Stimulated activated CD4-positive, alpha-beta T cell treated with anti-CD3 and anti-CD28 coated beads, Interleukin-2, amount 100 ng/mL, for 4 hours (primary cell): ENCODE results near the gene XKRX.

Source experiments
- DNase-seq: peaks from one replicate; pipeline ENCODE4 v3.0.0-alpha.2; 2020; ENCODE audit warnings: low read depth

Gene XKRX

DNA sequence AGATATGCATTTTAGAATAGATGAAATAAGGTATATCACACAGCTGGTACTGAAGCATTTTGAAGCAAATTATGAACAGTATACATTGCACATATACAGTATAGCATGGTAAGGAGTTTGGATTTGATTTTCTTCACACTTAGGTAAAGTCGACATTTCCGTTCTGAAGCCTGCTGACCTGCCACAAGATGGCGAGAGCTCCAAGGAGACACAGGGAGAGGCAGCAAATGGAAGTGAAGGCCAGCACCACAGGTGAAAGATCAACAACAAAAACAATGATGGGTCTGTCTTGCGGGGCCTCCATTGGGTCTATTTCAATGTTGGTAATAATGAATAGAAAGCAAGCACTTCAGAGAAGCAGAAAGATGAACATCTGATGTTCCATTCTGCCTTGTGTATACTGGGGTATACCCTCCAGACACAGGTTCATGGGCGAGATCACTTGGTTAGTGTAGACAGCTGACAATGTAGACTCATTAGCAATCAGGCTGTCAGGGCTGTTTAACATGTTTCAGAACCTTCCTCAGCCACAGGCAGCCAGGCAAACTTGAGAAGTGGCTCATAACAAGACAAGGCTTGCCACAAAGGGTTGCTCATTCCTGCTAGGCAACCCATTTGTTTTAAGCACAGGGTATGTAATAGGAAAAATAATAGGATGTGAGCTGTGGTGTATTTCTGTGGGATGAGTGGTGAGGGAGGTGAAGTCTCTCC, 33.2 kb downstream of the XKRX start:
- peak; percentile 0 for DNase-seq

DNA sequence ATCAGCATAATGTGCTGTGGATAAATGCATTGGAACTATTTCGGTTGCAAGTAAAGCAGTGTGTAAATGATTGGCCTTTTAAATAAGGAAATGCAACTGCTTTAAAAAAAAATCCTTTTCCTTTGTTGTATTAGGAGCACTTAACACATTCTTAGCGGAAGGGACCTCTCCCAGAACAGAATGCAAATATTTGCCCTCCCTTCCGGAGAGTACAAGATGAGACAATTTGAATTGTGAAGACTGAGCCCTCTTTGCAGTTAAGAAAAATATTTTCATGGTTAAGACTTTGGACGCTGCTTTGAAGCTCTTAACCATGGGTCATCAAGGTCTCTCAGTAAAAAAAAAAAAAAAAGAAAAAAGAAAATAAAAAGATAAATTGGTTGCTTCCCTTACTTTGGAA, 45.1 kb downstream of the XKRX start:
- DNase-seq, result no peak

DNA sequence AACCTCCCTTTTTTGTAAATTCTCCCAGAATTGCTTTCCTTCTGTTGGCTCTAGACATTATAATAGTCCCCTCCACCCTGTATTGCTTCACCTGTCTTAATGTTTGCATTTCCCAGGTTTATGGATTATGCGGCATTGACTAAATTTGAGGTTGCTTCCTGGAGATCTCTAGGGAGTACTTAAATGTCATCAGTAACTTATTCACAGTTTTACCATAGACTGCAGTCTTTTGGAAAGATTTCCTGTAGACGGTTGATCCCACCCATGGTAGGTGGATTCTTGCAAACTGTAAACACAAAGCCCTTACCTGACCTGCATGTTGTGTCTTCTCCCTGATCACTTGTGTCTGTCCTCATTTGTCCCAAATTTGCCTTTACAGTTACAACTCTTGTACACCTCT, 48.3 kb downstream of the XKRX start:
- DNase-seq, result no peak

DNA sequence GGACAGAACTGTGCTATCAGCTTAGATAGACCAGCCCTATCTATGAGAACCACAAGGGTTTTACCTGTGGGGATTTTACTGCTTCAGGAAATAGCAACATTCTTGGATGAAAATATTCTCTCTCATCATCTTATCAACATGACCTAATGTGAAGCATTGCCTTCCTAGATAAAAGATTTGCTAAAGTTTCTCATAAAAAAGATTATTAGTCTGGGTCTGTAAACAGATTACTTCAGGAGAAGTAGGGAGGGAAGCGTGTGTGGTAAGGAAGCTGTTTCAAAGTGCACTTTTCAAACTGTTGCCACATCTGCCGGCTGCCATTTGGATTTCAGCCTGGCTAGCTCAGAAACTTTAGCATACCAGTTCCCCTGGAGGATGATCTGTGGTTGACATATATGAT, 54.4 kb downstream of the XKRX start, which contains the start of gene NOX1:
TSS of gene NOX1 (minus strand) at position 35 of the 400 bp plus-strand sequence. CDS start 220 bp downstream, outside the sequence.
- no peak for DNase-seq

DNA sequence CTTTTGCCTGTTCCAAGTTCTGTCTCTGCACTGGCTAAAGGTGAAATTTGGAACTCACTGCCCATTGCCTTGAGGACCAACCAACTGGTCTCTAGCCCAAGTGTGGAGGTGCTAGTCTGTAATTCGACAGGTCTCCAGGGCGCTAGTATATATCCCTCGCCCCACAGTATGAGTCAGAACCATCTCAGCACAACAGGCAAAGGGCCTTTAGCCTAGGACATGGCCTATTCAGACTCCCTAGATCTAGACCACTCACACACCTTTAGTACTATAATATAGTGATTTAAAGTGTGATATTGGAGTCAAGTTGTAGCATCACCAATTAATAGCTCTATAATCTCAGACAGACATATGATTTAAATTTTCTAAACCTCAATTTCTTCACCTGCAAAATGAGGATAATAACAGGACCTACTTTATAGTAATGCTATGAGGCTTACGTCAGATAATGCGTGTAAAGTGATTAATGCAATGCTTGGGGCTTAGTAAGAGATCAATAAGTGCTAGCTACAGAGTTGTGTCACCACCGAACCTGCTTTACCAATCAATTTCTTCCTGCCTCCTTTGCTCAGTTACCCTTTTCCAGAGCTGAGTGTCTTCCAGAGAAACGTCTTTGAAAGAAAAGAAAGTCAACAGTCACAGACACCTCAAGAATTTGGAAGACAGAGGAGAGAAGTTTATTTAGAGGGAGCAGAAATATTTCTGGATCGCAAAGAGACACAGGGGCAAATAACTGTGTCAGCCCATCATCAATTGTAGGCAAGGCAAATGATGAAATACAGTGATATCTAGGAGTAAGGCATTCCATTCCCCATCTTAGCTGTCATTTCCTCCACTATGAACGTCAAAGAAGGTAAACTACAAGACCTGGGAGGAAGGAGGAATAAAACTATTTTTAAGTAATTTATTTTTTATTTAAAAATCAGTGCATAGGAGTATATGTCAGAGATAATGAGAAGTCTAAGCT, 56.8 kb downstream of the XKRX start:
- no peak for DNase-seq

DNA sequence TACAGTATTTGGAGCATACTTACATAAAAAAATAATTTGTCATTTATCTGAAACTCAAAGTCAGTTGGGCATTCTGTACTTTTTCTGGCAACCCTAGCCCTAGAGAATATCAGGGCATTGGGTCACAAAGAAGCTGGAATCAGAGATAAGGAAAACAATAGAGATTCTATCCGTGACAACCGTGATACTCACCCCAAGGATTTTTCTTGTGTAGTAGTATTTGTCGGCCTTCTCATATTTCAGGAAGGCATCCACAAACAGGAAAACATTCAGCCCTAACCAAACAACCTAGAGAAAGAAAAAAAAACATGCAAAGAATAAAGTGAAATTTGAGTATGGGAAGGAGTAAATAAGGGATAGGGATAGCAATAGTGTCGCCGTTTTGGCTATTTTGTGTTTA, 58.2 kb downstream of the XKRX start:
- no peak for DNase-seq

DNA sequence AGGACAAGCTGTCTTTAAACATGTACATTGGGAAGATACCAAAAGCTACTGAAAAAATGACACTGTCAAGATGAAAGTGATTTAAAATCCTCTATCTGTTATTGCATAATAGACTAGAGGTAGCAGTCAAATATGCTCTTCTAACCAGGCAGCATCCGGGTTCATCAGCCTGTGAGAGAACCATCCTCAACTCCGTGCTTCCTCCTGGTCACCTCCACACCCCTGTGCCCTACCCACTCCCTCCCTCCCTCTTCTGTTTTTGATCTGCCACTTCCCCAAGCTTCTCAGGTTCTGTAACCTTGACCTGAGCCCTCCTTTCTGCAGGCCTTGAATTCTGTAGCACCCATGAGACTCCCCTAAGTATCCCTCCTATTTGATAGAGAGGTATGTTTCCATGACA, 60.4 kb downstream of the XKRX start:
- DNase-seq, result no peak

DNA sequence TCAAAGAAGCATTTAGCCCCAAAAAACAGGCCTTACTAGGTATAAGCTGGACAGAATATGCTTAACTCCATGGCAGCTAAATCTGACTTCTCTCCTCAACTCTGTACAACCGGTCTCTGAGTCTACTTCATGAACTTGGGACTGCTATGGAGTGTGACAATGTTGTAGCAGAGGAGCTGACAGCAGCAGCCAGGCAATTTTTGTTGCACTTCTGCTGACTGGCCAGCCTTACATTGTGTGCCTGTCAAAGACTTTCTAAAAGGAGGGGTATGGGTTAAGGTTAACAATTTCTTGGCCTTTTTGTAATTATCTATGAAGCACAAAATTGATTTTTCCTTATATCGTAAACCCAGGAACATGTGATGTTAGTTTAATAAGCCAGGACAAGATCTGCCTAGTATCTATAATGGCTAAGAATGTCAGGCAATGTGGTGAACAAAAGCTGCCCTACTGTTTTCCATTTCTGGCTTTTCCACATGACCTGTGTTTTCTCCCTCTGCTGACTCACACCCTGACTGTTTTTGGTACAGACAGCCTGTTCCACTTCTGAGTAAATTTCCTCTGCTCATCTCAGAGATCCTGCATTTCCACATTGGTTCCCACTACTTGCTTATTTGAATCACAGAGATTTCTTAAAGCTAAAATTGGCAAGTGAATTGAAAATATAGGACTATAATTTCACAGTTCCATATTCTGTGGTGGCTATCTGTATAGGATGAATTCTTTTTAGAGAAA, 63.9 kb downstream of the XKRX start:
- DNase-seq, result no peak
